Neural progenitor cell (in vitro differentiated cells): ENCODE data around the gene SNAI1. TPM values are rescaled to one million over a fixed set of nuclear protein-coding genes. Genes with fewer than 3 reads are reported as not detected.
"Not testable (repeated sequence)": the region's sequence is repeated elsewhere in the genome, so short reads cannot be mapped to it uniquely, and the experiment has no call there.

Experiments
- DNase-seq: peaks from one replicate; pipeline ENCODE4 v3.0.0-alpha.2; 2016; ENCODE audit warnings: low spot score
- H2AFZ ChIP-seq: fragments of 200-600 bp; sonication (generic); replicated peaks from 2 replicates; pipeline ENCODE4 v1.6.1; 2016; ENCODE audit warnings: antibody characterized with exemption
- H3F3A ChIP-seq: fragments of 200-600 bp; sonication (generic); 2 replicates; pipeline ENCODE4 v1.6.1; 2016; ENCODE audit warnings: antibody characterized with exemption, low read depth
- H3K27ac ChIP-seq: fragments of 200-600 bp; sonication (generic); 2 replicates; pipeline ENCODE4 v1.5.1; 2016; ENCODE audit warnings: mild to moderate bottlenecking
- H3K27me3 ChIP-seq: fragments of 200-600 bp; sonication (generic); 2 replicates; pipeline ENCODE4 v1.6.1; 2016; ENCODE audit warnings: mild to moderate bottlenecking, moderate library complexity
- H3K36me3 ChIP-seq: fragments of 200-600 bp; sonication (generic); 2 replicates; pipeline ENCODE4 v1.5.1; 2016
- H3K4me1 ChIP-seq: fragments of 200-600 bp; sonication (generic); 2 replicates; pipeline ENCODE4 v1.6.1; 2016; ENCODE audit warnings: mixed run types
- H3K4me2 ChIP-seq: fragments of 200-600 bp; sonication (generic); 2 replicates; pipeline ENCODE4 v1.6.1; 2016
- H3K4me3 ChIP-seq: fragments of 200-600 bp; sonication (generic); 2 replicates; pipeline ENCODE4 v1.5.1; 2016
- H3K79me2 ChIP-seq: fragments of 200-600 bp; sonication (generic); 2 replicates; pipeline ENCODE4 v1.6.1; 2016; ENCODE audit warnings: low read depth
- H3K9ac ChIP-seq: fragments of 200-600 bp; sonication (generic); 2 replicates; pipeline ENCODE4 v1.6.1; 2016
- H3K9me3 ChIP-seq: fragments of 200-600 bp; sonication (generic); 2 replicates; pipeline ENCODE4 v1.5.1; 2016; ENCODE audit warnings: low read depth
- H4K20me1 ChIP-seq: fragments of 200-600 bp; sonication (generic); 2 replicates; pipeline ENCODE4 v1.6.1; 2016; ENCODE audit warnings: low read depth
- H3K27ac Mint-ChIP-seq: 3 replicates; pipeline ENCODE4 v1.8.0; 2021; ENCODE audit warnings: mixed read lengths
- H3K27me3 Mint-ChIP-seq: 2 replicates; pipeline ENCODE4 v1.8.0; 2022; ENCODE audit warnings: low read depth, mild to moderate bottlenecking, inconsistent platforms, moderate library complexity, mixed read lengths; ENCODE audit not compliant: insufficient read depth
- H3K36me3 Mint-ChIP-seq: 3 replicates; pipeline ENCODE4 v1.8.0; 2021; ENCODE audit warnings: mixed read lengths
- H3K4me1 Mint-ChIP-seq: 3 replicates; pipeline ENCODE4 v1.8.0; 2021; ENCODE audit warnings: mixed read lengths
- H3K4me3 Mint-ChIP-seq: 3 replicates; pipeline ENCODE4 v1.8.0; 2021; ENCODE audit warnings: mild to moderate bottlenecking, moderate library complexity, mixed read lengths
- H3K9me3 Mint-ChIP-seq: 3 replicates; pipeline ENCODE4 v1.8.0; 2020; ENCODE audit warnings: mixed read lengths
- EZH2 ChIP-seq: fragments of 200-600 bp; sonication (generic); IDR thresholded peaks from 2 replicates; pipeline ENCODE4 v1.6.1; 2017; ENCODE audit warnings: antibody characterized with exemption, mild to moderate bottlenecking, moderate library complexity
- EZH2phosphoT487 ChIP-seq: fragments of 200-600 bp; sonication (generic); IDR thresholded peaks from 2 replicates; pipeline ENCODE4 v1.6.1; 2017; ENCODE audit warnings: antibody characterized with exemption
- total RNA-seq: library from RNA; depleted of rRNA; stranded (reverse); fragments of >200 nt; gene quantifications from 2 replicates; pipeline ENCODE4 v1.2.3, GENCODE V29; 2015; ENCODE audit warnings: low replicate concordance
- TF ChIP-seq, protein P1 (sequence below): fragments of 200-600 bp; sonication (generic); IDR thresholded peaks from 2 replicates; pipeline ENCODE4 v1.5.1; 2017; ENCODE audit warnings: antibody characterized with exemption, mild to moderate bottlenecking

Gene SNAI1
- total RNA-seq, 1 donor from 2014 or later, result 1.1 TPM

DNA sequence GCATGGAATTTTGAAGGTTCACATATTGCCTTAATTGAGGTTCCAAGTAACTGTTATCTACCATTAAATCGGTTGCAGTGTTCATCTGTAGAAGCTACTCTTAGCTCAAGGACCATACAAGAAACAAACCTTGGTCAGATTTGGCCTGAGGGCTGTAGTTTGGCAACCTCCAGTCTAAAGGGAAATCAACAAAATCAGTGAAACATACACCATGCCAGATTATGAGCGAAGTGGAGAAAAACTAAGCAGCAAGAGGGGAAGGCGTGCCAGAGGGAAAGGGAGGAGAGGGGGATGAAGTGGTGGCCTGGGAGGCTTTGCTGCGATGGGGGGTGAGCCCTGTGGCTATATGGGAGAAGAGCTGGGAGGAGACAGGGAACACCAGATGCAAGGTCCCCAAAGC is 8.8 kb upstream of the SNAI1 start:
- H3K27me3 ChIP-seq, result no peaks in the 10 kb centered on the region
- no peaks in the 10 kb centered on the region for H3F3A ChIP-seq
- H3K4me3 Mint-ChIP-seq, result no peak overlapping the region
- TF ChIP-seq, protein P1, sequence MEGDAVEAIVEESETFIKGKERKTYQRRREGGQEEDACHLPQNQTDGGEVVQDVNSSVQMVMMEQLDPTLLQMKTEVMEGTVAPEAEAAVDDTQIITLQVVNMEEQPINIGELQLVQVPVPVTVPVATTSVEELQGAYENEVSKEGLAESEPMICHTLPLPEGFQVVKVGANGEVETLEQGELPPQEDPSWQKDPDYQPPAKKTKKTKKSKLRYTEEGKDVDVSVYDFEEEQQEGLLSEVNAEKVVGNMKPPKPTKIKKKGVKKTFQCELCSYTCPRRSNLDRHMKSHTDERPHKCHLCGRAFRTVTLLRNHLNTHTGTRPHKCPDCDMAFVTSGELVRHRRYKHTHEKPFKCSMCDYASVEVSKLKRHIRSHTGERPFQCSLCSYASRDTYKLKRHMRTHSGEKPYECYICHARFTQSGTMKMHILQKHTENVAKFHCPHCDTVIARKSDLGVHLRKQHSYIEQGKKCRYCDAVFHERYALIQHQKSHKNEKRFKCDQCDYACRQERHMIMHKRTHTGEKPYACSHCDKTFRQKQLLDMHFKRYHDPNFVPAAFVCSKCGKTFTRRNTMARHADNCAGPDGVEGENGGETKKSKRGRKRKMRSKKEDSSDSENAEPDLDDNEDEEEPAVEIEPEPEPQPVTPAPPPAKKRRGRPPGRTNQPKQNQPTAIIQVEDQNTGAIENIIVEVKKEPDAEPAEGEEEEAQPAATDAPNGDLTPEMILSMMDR, result no peak
- TF ChIP-seq EZH2, result no peak
- no peak for TF ChIP-seq EZH2phosphoT487
- H3K79me2 ChIP-seq, result no peaks in the 10 kb centered on the region
- H3K9me3 ChIP-seq, result no peaks in the 10 kb centered on the region
- H3K4me1 ChIP-seq, result no peaks in the 10 kb centered on the region
- no peak overlapping the region for H3K4me2 ChIP-seq
- peaks cover 2% of the 10 kb centered on the region for H3K27me3 Mint-ChIP-seq
- H2AFZ ChIP-seq, result no peak overlapping the region
- no peak overlapping the region for H3K27ac ChIP-seq
- H3K27ac Mint-ChIP-seq, result no peak overlapping the region
- H3K4me3 ChIP-seq, result no peak overlapping the region
- no peaks in the 10 kb centered on the region for H3K9me3 Mint-ChIP-seq
- H3K36me3 Mint-ChIP-seq, result no peaks in the 10 kb centered on the region
- peaks cover 2% of the 10 kb centered on the region for H3K4me1 Mint-ChIP-seq
- H3K9ac ChIP-seq, result no peak overlapping the region
- no peak for DNase-seq
- H4K20me1 ChIP-seq, result no peaks in the 10 kb centered on the region
- no peaks in the 10 kb centered on the region for H3K36me3 ChIP-seq

GRCh38 chr20:49976542-49976941 is 6.2 kb upstream of the SNAI1 start:
- Histone ChIP-seq H4K20me1 (no peaks in the 10 kb centered on the region), H3K4me1 (peaks cover 19% of the 10 kb centered on the region), H3F3A (peaks cover 22% of the 10 kb centered on the region), H3K9me3 (no peaks in the 10 kb centered on the region), H3K79me2 (no peaks in the 10 kb centered on the region), H3K4me3 (no peak overlapping the region), H3K36me3 (no peaks in the 10 kb centered on the region), H3K9ac (no peak overlapping the region), H3K27ac (no peak overlapping the region), H3K27me3 (peaks cover 17% of the 10 kb centered on the region), H3K4me2 (no peak overlapping the region), H2AFZ (no peak overlapping the region)
- H3K4me3 Mint-ChIP-seq, result no peak overlapping the region
- no peaks in the 10 kb centered on the region for H3K9me3 Mint-ChIP-seq
- TF ChIP-seq, protein P1, result no peak
- TF ChIP-seq EZH2 (no peak), EZH2phosphoT487 (no peak)
- peaks cover 23% of the 10 kb centered on the region for H3K4me1 Mint-ChIP-seq
- H3K27me3 Mint-ChIP-seq, result peaks cover 14% of the 10 kb centered on the region
- DNase-seq, result no peak
- no peak overlapping the region for H3K27ac Mint-ChIP-seq
- no peaks in the 10 kb centered on the region for H3K36me3 Mint-ChIP-seq

- not testable (repeated sequence) for H3K4me3 ChIP-seq, H3K36me3 Mint-ChIP-seq, H3K36me3 ChIP-seq, H3K9me3 Mint-ChIP-seq, H3K27ac Mint-ChIP-seq, DNase-seq, H3K4me2 ChIP-seq, H2AFZ ChIP-seq, H3K4me3 Mint-ChIP-seq, H4K20me1 ChIP-seq, H3K9ac ChIP-seq, H3K9me3 ChIP-seq, H3K79me2 ChIP-seq, H3K27ac ChIP-seq
- peaks cover 31% of the 10 kb centered on the region for H3F3A ChIP-seq
- Mint-ChIP-seq H3K27me3 (peaks cover 19% of the 10 kb centered on the region), H3K4me1 (peaks cover 30% of the 10 kb centered on the region)
- peaks cover 26% of the 10 kb centered on the region for H3K4me1 ChIP-seq
- peaks cover 25% of the 10 kb centered on the region for H3K27me3 ChIP-seq
These were observed 5.0 kb upstream of the SNAI1 start for GRCh38 chr20:49977740-49978139.

DNA sequence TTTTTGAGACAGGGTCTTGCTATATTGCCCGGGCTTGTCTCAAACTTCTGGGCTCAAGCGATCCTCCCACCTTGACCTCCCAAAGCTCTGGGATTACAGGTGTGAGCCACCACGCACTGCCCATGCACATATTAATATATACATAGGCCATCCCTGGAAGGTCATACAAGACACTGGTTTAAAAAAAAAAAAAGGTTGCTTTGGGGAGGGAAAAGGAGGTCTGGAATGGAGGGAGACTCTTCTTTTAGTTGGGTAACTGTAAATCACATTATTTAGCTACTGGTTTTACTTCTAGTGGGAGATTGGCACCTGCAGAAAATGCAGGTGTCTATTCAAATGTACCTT is 4.1 kb upstream of the SNAI1 start:
- Mint-ChIP-seq H3K27me3 (peaks cover 19% of the 10 kb centered on the region), H3K27ac (no peak overlapping the region), H3K9me3 (no peaks in the 10 kb centered on the region), H3K36me3 (no peaks in the 10 kb centered on the region), H3K4me1 (peaks cover 36% of the 10 kb centered on the region), H3K4me3 (peak overlapping the region; percentile 59)
- DNase-seq, result no peak
- Histone ChIP-seq H3K4me2 (peak overlapping the region; percentile 74), H4K20me1 (no peaks in the 10 kb centered on the region), H3K9ac (no peak overlapping the region), H2AFZ (no peak overlapping the region), H3K79me2 (peaks cover 7% of the 10 kb centered on the region), H3K36me3 (no peaks in the 10 kb centered on the region), H3K27ac (no peak overlapping the region), H3K9me3 (no peaks in the 10 kb centered on the region), H3F3A (peaks cover 31% of the 10 kb centered on the region), H3K27me3 (peaks cover 25% of the 10 kb centered on the region), H3K4me1 (peaks cover 26% of the 10 kb centered on the region), H3K4me3 (peak overlapping the region; percentile 43)
- TF ChIP-seq EZH2phosphoT487 (no peak), EZH2 (no peak)
- TF ChIP-seq, protein P1, result no peak
